ENCODE results near the gene PCDHA1. TPM values are rescaled to one million over a fixed set of nuclear protein-coding genes. Genes with fewer than 3 reads are reported as not detected.
A peak's percentile ranks its signal among the peaks of the same experiment; 100 is the strongest.

Gene PCDHA1
- total and polyA plus RNA-seq, 8 donors: 0.37 TPM; not detected in 7

DNA sequence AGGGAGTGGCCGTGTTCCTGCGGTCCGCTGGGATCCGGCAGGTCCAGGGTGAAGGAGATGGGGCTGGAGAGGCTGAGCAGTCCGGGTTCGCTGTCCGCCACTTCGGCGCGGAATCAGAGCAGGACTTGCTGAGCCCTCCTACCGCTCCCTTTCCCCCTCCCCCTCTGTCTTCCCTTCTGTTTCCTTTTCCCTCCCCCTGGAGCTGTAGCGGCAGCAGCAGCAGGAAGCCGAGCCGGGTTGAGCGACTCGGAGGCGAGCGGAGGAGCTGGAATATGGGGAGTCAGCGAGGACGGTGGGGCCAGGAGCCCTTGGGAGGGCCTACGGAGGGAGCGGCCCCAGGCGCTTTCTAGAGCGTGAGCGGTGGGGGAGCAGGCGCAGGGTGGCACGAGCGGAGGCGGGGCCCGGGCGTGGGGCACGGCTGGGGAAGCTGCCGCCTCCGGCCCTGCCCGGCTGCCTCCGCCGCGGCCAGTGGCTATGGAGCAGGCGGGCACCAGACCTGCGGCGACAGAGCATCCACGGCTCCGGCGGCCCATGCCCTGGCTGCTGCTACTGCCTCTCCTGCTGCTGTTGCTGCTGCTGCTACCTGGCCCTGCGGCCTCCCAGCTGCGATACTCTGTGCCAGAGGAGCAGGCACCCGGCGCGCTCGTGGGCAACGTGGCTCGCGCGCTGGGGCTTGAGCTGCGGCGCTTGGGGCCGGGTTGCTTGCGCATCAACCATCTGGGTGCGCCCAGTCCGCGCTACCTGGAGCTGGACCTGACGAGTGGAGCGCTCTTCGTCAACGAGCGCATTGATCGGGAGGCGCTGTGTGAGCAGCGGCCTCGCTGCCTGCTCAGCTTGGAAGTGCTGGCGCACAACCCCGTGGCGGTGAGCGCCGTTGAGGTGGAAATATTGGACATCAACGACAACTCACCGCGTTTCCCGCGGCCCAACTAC lies 180.6 kb downstream of the PCDHA1 start, which contains the start of gene PCDHAC2:
Gene PCDHAC2 (plus strand): TSS at position 184 of the 933 bp plus-strand sequence. CDS start 291 bp downstream, at position 475.
- TF ChIP-seq POLR2A (IDR thresholded peaks at IDR 0.05) (no peak), EP300 (IDR thresholded peaks at IDR 0.05) (no peak)
- Histone ChIP-seq H3K4me3 (peak within 1 kb of the TSS; percentile 53 to 72 (median 62)), H3K36me3 (no peaks in the 10 kb centered on the region), H3K27ac (peak within 1 kb of the TSS; percentile 28 to 67 (median 57)), H3K9me3 (no peaks in the 10 kb centered on the region), H3K27me3 (peaks cover 0 to 34% (median 10%) of the 10 kb centered on the region in 3 donors), H3K4me1 (peaks cover 5 to 24% (median 18%) of the 10 kb centered on the region in 4 donors)
- peak; percentile 49 to 84 for DNase-seq
- WGBS, 5 donors: 1 to 5% (median 4%) methylated on average over 37 to 80 of the region's 80 CpGs
- intact Hi-C loops (cut with DNase I; ENCODE audit: low total_unique reads): no loop called here

- TF ChIP-seq POLR2A (IDR thresholded peaks at IDR 0.05) (no peak), POLR2AphosphoS5 (IDR thresholded peaks at IDR 0.05) (no peak), EP300 (IDR thresholded peaks at IDR 0.05) (no peak), CTCF (IDR thresholded peaks at IDR 0.05) (no peak)
- H3K36me3 ChIP-seq: no peaks in the 10 kb centered on the region
- H3K9me3 ChIP-seq: no peaks in the 10 kb centered on the region
- H3K27ac ChIP-seq: no peak overlapping the region
- peaks cover 0 to 29% (median 10%) of the 10 kb centered on the region in 3 donors for H3K27me3 ChIP-seq
- H3K4me1 ChIP-seq: peaks cover 5 to 24% (median 18%) of the 10 kb centered on the region in 4 donors
- WGBS, 5 donors: 21 to 44% (median 29%) methylated on average over 30 to 34 of the region's 34 CpGs
- H3K4me3 ChIP-seq: peak overlapping the region; percentile 53 to 72 (median 62)
- DNase-seq: no peak
- intact Hi-C loops (cut with DNase I; ENCODE audit: low total_unique reads): no loop called here
Measured at GRCh38 chr5:140967226-140967893, 181.4 kb downstream of the PCDHA1 start.

GRCh38 chr5:140969880-140970279 lies 183.9 kb downstream of the PCDHA1 start:
- H3K36me3 ChIP-seq: no peaks in the 10 kb centered on the region
- DNase-seq: no peak

DNA sequence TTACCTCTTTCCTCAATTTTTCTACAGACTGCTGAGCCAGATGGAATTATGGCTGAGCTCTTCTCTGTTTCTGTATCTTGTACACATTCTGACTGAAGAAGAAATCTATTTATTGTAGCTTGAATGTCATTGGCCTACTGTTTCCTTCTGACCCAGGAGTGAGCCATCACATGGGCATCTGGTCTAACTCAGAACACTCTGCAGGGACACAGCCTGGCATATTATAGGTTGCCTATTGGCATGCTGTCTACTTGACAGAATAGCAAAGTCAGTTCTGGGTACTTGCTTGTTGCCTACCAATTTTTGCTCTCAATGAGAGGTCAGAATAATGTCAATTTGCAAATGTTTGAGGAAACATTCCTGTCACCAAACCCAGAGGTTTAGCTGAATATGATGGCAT lies 187.6 kb downstream of the PCDHA1 start:
- DNase-seq: peak in 1 of 2 donors; percentile 9
- Histone ChIP-seq H3K4me1 (no peaks in the 10 kb centered on the region), H3K4me3 (no peak overlapping the region), H3K36me3 (no peaks in the 10 kb centered on the region), H3K27me3 (no peaks in the 10 kb centered on the region), H3K9me3 (no peaks in the 10 kb centered on the region), H3K27ac (no peak overlapping the region)
- TF ChIP-seq CTCF (IDR thresholded peaks at IDR 0.05) (no peak), EP300 (IDR thresholded peaks at IDR 0.05) (no peak), POLR2AphosphoS5 (IDR thresholded peaks at IDR 0.05) (no peak), POLR2A (IDR thresholded peaks at IDR 0.05) (no peak)
- intact Hi-C loops (cut with DNase I; ENCODE audit: low total_unique reads): no loop called here

More at GRCh38 chr5:140969880-140970279, 183.9 kb downstream of the PCDHA1 start:
- no peak overlapping the region for H3K4me3 ChIP-seq
- intact Hi-C loops (cut with DNase I; ENCODE audit: low total_unique reads): no loop called here
- H3K9me3 ChIP-seq: no peaks in the 10 kb centered on the region
- TF ChIP-seq POLR2AphosphoS5 (IDR thresholded peaks at IDR 0.05) (no peak), EP300 (IDR thresholded peaks at IDR 0.05) (no peak), POLR2A (IDR thresholded peaks at IDR 0.05) (no peak), CTCF (IDR thresholded peaks at IDR 0.05) (no peak)
- no peak overlapping the region for H3K27ac ChIP-seq
- peaks cover 5 to 24% (median 18%) of the 10 kb centered on the region in 4 donors for H3K4me1 ChIP-seq
- H3K27me3 ChIP-seq: peaks cover 0 to 25% (median 10%) of the 10 kb centered on the region in 3 donors
